Neural crest cell (in vitro differentiated cells): Measurements from ENCODE around the gene PCNX1. TPM values are rescaled to one million over a fixed set of nuclear protein-coding genes. Genes with fewer than 3 reads are reported as not detected.

Source experiments
- DNase-seq: peaks from one replicate; pipeline ENCODE4 v3.0.0; 2021; ENCODE audit warnings: low read depth, mixed read lengths, low spot score
- H3K27ac Mint-ChIP-seq: one replicate; pipeline ENCODE4 v1.8.0; 2021; ENCODE audit warnings: mild to moderate bottlenecking, mixed read lengths; ENCODE audit not compliant: unreplicated experiment
- H3K27me3 Mint-ChIP-seq: 2 replicates; pipeline ENCODE4 v1.8.0; 2021; ENCODE audit warnings: low read depth, mild to moderate bottlenecking, mixed read lengths
- H3K36me3 Mint-ChIP-seq: 2 replicates; pipeline ENCODE4 v1.8.0; 2021; ENCODE audit warnings: low read depth, mild to moderate bottlenecking, mixed read lengths
- H3K4me1 Mint-ChIP-seq: 2 replicates; pipeline ENCODE4 v1.8.0; 2021; ENCODE audit warnings: mixed read lengths
- H3K4me3 Mint-ChIP-seq: one replicate; pipeline ENCODE4 v1.8.0; 2021; ENCODE audit warnings: mild to moderate bottlenecking, mixed read lengths
- H3K9me3 Mint-ChIP-seq: 2 replicates; pipeline ENCODE4 v1.8.0; 2021; ENCODE audit warnings: mixed read lengths
- total RNA-seq: library from RNA; stranded (reverse); gene quantifications from 2 replicates; pipeline ENCODE4 v1.2.1, GENCODE V29; 2021
- TF ChIP-seq, protein P1 (sequence below): fragments of 200-600 bp; sonication (generic); conservative IDR thresholded peaks from 2 replicates; pipeline ENCODE4 v1.5.0; 2021; ENCODE audit warnings: antibody characterized with exemption, mild to moderate bottlenecking

The PCNX1 gene
- total RNA-seq, 1 donor from 2014 or later, result 50.3 TPM

DNA sequence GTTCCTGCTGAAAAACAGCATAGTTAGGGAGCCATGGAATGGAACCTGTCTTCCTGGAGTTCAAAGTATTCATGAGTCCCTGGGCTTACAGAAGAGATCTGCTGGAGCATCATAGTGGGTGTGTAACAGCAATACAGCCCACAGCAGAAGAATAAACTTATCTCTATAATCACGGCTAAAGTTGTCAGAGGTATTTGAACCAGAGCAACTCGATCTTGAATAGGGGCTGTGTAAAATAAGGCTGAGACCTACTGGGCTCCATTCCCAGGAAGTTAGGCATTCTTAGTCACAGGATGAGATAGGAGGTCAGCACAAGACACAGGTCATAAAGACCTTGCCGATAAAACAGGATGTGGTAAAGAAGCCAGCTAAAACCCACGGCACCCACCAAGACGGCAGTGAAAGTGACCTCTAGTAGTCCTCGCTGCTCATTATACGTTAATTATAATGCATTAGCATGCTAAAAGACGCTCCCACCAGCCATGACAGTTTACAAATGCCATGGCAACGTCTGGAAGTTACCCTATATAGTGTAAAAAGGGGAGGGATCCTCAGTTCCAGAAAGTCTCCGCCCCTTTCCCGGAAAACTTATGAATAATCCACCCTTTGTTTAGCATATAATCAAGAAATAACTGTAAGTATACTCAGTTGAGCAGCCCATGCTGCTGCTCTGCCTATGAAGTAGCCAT, 223.4 kb downstream of the PCNX1 start:
- Mint-ChIP-seq H3K4me3 (no peak overlapping the region), H3K27ac (no peak overlapping the region), H3K36me3 (peaks cover under 1% of the 10 kb centered on the region), H3K9me3 (no peaks in the 10 kb centered on the region), H3K4me1 (no peaks in the 10 kb centered on the region), H3K27me3 (no peaks in the 10 kb centered on the region)
- DNase-seq, result no peak
- TF ChIP-seq, protein P1, sequence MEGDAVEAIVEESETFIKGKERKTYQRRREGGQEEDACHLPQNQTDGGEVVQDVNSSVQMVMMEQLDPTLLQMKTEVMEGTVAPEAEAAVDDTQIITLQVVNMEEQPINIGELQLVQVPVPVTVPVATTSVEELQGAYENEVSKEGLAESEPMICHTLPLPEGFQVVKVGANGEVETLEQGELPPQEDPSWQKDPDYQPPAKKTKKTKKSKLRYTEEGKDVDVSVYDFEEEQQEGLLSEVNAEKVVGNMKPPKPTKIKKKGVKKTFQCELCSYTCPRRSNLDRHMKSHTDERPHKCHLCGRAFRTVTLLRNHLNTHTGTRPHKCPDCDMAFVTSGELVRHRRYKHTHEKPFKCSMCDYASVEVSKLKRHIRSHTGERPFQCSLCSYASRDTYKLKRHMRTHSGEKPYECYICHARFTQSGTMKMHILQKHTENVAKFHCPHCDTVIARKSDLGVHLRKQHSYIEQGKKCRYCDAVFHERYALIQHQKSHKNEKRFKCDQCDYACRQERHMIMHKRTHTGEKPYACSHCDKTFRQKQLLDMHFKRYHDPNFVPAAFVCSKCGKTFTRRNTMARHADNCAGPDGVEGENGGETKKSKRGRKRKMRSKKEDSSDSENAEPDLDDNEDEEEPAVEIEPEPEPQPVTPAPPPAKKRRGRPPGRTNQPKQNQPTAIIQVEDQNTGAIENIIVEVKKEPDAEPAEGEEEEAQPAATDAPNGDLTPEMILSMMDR, result no peak

DNA sequence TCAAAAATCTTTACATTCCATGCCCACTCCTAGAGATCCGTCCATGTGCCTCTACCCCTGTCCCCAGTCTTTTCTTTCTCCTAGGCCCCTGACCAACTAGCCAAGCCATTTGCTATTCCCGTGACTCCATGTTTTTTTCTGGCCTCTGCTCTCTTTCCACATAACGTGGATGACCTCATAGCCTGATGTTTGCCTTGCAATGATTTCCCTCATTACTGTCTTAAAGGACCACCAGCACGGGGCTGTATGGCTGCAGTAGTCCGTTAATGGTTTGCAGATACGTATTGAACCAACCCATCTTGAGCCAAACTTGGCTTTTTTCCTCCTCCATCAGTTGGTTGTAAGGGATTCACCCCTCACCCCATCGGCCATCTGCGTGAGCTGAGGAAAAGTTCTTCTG, 226.0 kb downstream of the PCNX1 start:
- H3K4me1 Mint-ChIP-seq, result no peaks in the 10 kb centered on the region
- TF ChIP-seq, protein P1, result no peak
- no peaks in the 10 kb centered on the region for H3K36me3 Mint-ChIP-seq
- H3K9me3 Mint-ChIP-seq, result peaks cover 5% of the 10 kb centered on the region
- H3K4me3 Mint-ChIP-seq, result no peak overlapping the region
- H3K27ac Mint-ChIP-seq, result no peak overlapping the region
- no peaks in the 10 kb centered on the region for H3K27me3 Mint-ChIP-seq
- no peak for DNase-seq

DNA sequence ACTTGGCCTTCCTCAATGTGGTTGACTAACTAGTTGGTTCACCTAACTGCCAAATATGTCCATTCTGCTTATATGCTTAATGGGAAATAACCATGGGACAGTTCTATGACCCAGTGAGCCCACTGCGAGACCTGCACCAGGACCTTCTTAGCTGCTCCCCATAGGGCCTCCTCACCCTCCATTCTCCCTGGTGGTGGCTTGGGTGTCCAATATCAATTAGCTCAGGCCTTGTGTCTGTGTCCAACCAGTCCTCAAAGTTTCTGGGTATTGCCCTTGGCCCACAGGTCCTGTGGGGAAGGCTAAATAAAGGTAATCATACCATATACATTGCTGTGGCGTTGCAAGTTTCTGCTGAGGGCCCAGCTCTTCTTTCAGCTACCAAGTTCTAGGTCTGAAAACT, 228.2 kb downstream of the PCNX1 start:
- no peak for DNase-seq
- Mint-ChIP-seq H3K27me3 (no peaks in the 10 kb centered on the region), H3K4me1 (no peaks in the 10 kb centered on the region), H3K36me3 (no peaks in the 10 kb centered on the region), H3K9me3 (peaks cover 5% of the 10 kb centered on the region), H3K27ac (no peak overlapping the region), H3K4me3 (no peak overlapping the region)
- TF ChIP-seq, protein P1, result no peak

DNA sequence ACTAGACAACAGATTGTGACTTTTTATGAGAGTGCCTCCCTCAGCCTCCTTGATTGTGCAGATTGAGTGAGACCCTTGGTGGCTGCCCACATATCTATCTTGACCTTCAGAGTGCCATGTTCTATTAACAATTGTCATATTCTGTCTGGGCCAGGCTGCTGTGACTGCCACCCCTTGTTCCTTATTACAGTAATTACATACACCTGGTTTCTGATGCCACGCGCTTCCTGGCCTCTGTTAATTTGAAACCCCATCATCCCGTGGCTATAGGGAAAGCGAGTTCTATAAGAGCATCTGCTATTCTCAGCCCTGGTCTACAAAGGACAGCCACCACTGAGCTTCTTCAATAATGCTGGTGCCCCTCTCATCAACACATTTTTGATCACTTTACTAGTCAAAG, 228.7 kb downstream of the PCNX1 start:
- TF ChIP-seq, protein P1, result no peak
- no peak for DNase-seq
- H3K4me1 Mint-ChIP-seq, result no peaks in the 10 kb centered on the region
- peaks cover 5% of the 10 kb centered on the region for H3K9me3 Mint-ChIP-seq
- no peak overlapping the region for H3K4me3 Mint-ChIP-seq
- no peaks in the 10 kb centered on the region for H3K27me3 Mint-ChIP-seq
- no peak overlapping the region for H3K27ac Mint-ChIP-seq
- no peaks in the 10 kb centered on the region for H3K36me3 Mint-ChIP-seq

DNA sequence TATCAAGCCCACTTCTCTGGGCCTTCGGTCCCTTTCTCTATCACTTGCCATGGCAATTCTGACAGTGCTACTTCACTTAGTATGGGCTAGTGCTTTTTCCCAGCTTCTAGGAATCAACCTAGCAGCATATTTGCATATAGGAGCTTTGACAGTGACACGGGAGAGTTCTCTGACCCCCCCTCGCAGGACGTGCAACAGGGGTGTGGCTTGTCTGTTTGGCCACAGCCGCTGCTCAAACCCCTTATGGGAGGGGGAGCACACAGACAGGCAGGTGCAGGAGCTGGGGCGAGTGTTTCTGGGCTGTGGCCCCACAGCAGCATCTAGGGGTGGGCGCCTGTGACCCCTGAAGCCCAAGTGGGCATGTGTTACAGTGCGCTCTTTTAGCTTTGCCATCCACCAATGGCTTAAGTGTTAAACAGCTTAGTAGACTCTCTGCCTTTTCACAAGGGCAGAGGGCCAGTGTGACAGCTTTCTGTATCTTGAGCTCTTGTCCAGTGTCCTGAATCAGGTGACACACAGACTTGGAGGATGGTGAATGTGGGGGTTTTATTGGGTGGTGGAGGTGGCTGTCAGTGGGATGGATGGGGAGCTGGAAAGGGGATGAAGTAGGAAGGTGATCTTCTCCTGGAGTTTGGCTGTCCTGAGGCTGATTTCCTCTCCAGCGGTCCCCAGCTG, 229.3 kb downstream of the PCNX1 start:
- no peak overlapping the region for H3K27ac Mint-ChIP-seq
- no peak overlapping the region for H3K4me3 Mint-ChIP-seq
- H3K9me3 Mint-ChIP-seq, result peaks cover 5% of the 10 kb centered on the region
- no peaks in the 10 kb centered on the region for H3K36me3 Mint-ChIP-seq
- TF ChIP-seq, protein P1, result no peak
- no peaks in the 10 kb centered on the region for H3K27me3 Mint-ChIP-seq
- H3K4me1 Mint-ChIP-seq, result no peaks in the 10 kb centered on the region
- no peak for DNase-seq
